Activated naive CD4-positive, alpha-beta T cell (primary cell): ENCODE results near the gene EPB41L4B.

ENCODE experiments used
- DNase-seq, 4 experiments: peaks; one replicate each; lab custom pipeline; 2025; lab: John Stamatoyannopoulos, UW

The EPB41L4B gene

GRCh38 chr9:109320331-109320741 is 523 bp downstream of the EPB41L4B start:
- no peak for DNase-seq

GRCh38 chr9:109319626-109320241 is 1.1 kb downstream of the EPB41L4B start:
- no peak for DNase-seq

GRCh38 chr9:109319017-109319625 is 1.7 kb downstream of the EPB41L4B start:
- DNase-seq = no peak

- DNase-seq = no peak
Measured at GRCh38 chr9:109317979-109318741, 2.7 kb downstream of the EPB41L4B start.

GRCh38 chr9:109317311-109317978 is 3.4 kb downstream of the EPB41L4B start:
- DNase-seq = no peak

GRCh38 chr9:109316207-109316640 is 4.6 kb downstream of the EPB41L4B start:
- no peak for DNase-seq

GRCh38 chr9:109315480-109316206 is 5.2 kb downstream of the EPB41L4B start:
- DNase-seq = no peak

GRCh38 chr9:109314011-109314531 is 6.8 kb downstream of the EPB41L4B start:
- DNase-seq = no peak

GRCh38 chr9:109313351-109313750 is 7.5 kb downstream of the EPB41L4B start:
- DNase-seq = no peak

GRCh38 chr9:109312783-109313182 is 8.1 kb downstream of the EPB41L4B start:
- no peak for DNase-seq

- no peak for DNase-seq
Measured at GRCh38 chr9:109311731-109312130, 9.1 kb downstream of the EPB41L4B start.

- DNase-seq = no peak
Measured at GRCh38 chr9:109311286-109311685, 9.6 kb downstream of the EPB41L4B start.

GRCh38 chr9:109310486-109310901 is 10.4 kb downstream of the EPB41L4B start:
- no peak for DNase-seq

- DNase-seq = no peak
Measured at GRCh38 chr9:109309282-109309681, 11.6 kb downstream of the EPB41L4B start.

GRCh38 chr9:109307380-109308240 is 13.2 kb downstream of the EPB41L4B start:
- DNase-seq = no peak

GRCh38 chr9:109305801-109306200 is 15.1 kb downstream of the EPB41L4B start:
- no peak for DNase-seq

GRCh38 chr9:109304347-109304746 is 16.5 kb downstream of the EPB41L4B start:
- DNase-seq = no peak

- no peak for DNase-seq
Measured at GRCh38 chr9:109303900-109304299, 17.0 kb downstream of the EPB41L4B start.

- no peak for DNase-seq
Measured at GRCh38 chr9:109302606-109303005, 18.3 kb downstream of the EPB41L4B start.

- DNase-seq = no peak
Measured at GRCh38 chr9:109301012-109301411, 19.8 kb downstream of the EPB41L4B start.

GRCh38 chr9:109299891-109300290 is 21.0 kb downstream of the EPB41L4B start:
- DNase-seq = no peak
